Measurements from ENCODE around the gene COL9A3. TPM values are rescaled to one million over a fixed set of nuclear protein-coding genes. Genes with fewer than 3 reads are reported as not detected.

COL9A3 gene
- total and polyA plus RNA-seq, 8 donors: 2.3 to 107 (median 56.2) TPM

DNA sequence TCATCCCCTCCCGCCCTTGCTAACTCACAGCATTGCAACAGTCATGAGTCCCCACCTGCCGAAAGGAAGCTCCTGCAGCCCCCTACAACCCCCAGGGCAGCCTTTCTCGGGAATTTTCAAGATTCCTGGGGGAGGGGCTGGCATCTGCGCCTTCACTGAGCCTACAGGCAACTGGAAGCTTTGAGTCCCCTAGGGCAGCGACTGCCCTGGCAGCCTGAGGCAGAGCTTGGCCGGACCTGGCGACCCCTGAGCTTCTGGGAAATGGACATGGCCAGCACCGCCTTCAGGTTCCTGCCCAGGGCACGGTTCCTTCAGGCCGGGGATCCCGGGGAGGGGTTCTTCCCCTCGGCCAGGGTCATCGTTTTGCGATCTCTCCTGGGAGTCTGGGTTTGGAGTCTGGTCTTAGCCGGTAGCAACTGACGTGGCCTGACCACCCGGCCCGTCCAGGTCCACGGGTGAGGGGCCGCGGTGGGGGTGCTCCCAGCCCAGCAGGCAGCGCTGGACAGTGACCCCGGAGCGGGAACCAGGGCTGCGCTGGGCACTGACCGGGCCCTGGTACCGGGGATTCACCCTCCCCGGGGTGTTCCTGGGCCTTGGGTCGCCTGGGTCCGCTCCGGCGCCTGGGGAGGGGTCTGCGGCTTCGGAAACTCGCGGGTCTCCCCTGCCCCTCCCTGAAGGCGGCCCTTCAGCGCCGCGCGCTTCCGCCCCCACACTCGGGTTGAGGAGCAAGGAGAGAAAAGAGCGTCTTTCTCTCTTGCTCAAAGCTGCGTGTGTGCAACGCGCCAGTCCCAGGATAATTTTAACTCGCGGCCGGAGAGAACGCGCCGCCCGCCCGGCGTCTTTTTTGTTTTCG lies 593 bp upstream of the COL9A3 start:
- no peak for DNase-seq
- TF ChIP-seq, protein P1, sequence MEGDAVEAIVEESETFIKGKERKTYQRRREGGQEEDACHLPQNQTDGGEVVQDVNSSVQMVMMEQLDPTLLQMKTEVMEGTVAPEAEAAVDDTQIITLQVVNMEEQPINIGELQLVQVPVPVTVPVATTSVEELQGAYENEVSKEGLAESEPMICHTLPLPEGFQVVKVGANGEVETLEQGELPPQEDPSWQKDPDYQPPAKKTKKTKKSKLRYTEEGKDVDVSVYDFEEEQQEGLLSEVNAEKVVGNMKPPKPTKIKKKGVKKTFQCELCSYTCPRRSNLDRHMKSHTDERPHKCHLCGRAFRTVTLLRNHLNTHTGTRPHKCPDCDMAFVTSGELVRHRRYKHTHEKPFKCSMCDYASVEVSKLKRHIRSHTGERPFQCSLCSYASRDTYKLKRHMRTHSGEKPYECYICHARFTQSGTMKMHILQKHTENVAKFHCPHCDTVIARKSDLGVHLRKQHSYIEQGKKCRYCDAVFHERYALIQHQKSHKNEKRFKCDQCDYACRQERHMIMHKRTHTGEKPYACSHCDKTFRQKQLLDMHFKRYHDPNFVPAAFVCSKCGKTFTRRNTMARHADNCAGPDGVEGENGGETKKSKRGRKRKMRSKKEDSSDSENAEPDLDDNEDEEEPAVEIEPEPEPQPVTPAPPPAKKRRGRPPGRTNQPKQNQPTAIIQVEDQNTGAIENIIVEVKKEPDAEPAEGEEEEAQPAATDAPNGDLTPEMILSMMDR (IDR thresholded peaks at IDR 0.05): no peak
- peaks cover 39 to 69% of the 10 kb centered on the region in 2 donors for H3K27me3 ChIP-seq
- H3K36me3 ChIP-seq: peaks cover 0 to 31% of the 10 kb centered on the region in 2 donors
- H3K27ac ChIP-seq: no peak overlapping the region
- peaks cover 25 to 43% of the 10 kb centered on the region in 2 donors for H3K4me1 ChIP-seq
- intact Hi-C loops (cut with DNase I): no loop called here
- ATAC-seq: no peak
- no peaks in the 10 kb centered on the region for H3K9me3 ChIP-seq
- no peak overlapping the region for H3K4me3 ChIP-seq

DNA sequence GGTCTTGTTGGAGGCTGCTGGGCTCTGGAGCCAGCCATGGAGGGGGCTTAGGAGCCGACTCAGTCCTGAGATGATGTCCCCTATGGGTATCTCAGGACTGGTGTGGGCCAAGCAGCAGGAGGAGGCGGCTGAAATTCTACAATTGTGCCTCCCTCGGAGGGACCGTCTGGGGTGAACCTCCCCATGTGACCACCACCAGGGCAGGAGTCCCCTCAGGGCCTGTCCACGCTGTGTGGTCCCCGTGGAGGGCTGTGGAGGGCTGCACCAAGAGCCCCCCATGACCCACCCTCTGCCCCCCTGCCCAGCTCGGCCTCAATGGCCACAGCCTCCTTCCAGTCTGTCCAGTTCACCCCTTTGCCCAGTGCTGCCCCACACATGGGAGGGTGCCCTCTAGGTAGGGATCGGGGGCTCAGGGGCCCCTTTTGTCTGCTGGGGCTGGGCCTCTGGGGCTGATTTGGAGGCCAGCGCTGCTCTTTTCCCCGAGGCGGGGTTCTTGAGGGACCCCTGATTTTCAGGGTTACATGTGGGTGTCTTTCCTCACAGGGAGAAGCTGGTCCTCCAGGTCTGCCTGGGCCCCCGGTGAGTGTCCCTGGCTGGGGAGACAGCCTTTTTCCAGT lies 1.2 kb downstream of the COL9A3 start:
- Histone ChIP-seq H3K4me1 (peaks cover 25 to 43% of the 10 kb centered on the region in 2 donors), H3K36me3 (peaks cover 0 to 13% of the 10 kb centered on the region in 2 donors), H3K4me3 (no peak overlapping the region), H3K27me3 (peaks cover 39 to 69% of the 10 kb centered on the region in 2 donors), H3K9me3 (no peaks in the 10 kb centered on the region), H3K27ac (no peak overlapping the region)
- intact Hi-C loops (cut with DNase I): no loop called here
- TF ChIP-seq, protein P1 (IDR thresholded peaks at IDR 0.05): no peak
- ATAC-seq (no peak), DNase-seq (no peak)

DNA sequence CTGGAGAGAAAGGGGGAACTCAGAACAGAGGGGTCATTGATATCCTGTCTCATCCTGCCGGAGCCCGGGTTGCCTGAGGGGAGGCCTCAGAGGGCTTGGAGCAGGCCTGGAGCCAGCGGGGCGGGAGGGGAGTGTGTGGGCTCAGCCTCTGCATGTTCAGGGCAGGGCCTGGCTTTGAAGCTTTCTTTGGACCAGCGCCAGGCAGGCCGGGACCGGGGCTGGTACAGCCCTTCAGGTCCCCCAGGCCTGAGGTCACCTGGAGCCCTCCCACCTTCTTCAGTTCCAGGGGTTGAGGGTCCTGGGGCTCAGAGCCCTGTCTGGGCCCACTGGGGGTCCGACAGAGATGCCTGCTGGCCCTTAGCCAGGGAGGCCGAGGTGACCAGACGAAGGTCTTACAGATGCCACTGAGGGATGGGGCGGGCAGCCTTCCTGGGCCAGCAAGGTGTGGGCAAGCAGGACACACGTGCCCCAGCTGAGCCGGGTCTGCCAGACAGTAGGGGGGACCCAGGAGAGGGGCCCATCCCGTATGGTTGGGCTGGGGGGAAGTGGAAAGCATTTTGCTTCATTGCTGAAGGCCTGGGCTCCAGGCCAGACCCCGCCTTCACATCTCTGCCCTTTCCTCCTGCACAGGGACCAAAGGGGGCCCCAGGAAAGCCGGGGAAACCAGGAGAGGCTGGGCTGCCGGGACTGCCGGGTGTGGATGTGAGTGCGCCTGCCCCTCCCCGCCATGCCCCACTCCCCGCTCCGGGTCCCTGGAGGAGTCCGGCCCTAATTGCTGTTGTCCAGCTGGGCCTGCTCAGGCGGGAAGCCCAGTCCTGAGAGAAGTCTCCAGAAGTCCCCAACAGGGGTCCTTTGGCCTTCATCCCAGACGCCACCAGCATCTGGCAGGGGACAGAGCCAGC lies 2.0 kb downstream of the COL9A3 start:
- ATAC-seq (peak; percentile 9), DNase-seq (peak in 2 of 4 donors; percentile 69 to 87)
- intact Hi-C loops (cut with DNase I): no loop called here
- H3K4me3 ChIP-seq: no peak overlapping the region
- H3K27me3 ChIP-seq: peaks cover 39 to 69% of the 10 kb centered on the region in 2 donors
- no peak overlapping the region for H3K27ac ChIP-seq
- TF ChIP-seq, protein P1 (IDR thresholded peaks at IDR 0.05): no peak
- no peaks in the 10 kb centered on the region for H3K9me3 ChIP-seq
- peaks cover 25 to 43% of the 10 kb centered on the region in 2 donors for H3K4me1 ChIP-seq
- peaks cover 0 to 5% of the 10 kb centered on the region in 2 donors for H3K36me3 ChIP-seq

DNA sequence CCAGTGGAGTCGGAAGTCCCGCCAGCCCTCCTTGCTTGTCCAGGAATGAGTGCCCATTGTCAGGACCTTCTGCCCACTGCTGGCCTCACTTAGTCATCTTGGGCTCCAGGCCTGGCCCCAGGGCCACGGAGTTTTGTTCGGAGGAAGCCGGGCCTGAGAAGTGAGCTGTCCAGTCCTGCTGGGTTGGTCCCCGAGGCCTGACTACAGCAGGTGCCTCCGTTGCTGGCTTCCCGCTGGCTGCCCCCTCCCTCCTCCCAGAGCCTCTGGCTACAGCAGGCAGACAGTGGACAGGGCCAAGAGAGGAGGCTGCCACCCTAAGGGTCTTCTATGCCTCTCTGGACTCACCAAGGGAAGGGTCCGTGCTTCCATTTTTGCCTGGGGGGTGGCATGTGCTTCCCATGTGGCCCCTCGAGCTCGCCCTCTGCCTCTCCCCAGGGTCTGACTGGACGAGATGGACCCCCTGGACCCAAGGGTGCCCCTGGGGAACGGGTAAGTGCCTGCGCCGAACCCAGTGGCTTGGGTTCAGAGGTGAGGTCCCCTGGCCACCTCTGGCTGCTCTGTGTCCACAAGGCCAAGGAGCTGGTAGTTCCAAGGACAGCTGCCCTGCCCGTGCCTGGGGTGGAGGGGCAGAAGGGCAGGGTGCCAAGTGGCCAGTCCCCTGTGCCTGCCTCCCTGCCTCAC lies 2.8 kb downstream of the COL9A3 start:
- Histone ChIP-seq H3K9me3 (no peaks in the 10 kb centered on the region), H3K36me3 (no peaks in the 10 kb centered on the region), H3K27ac (no peak overlapping the region), H3K4me1 (peaks cover 30 to 43% of the 10 kb centered on the region in 2 donors), H3K4me3 (no peak overlapping the region), H3K27me3 (peaks cover 38 to 62% of the 10 kb centered on the region in 2 donors)
- ATAC-seq (no peak), DNase-seq (no peak)
- TF ChIP-seq, protein P1 (IDR thresholded peaks at IDR 0.05): no peak
- intact Hi-C loops (cut with DNase I): no loop called here
